ENCODE measurements around the gene PARVB.
A peak's percentile ranks its signal among the peaks of the same experiment; 100 is the strongest.

Gene PARVB, protein sequence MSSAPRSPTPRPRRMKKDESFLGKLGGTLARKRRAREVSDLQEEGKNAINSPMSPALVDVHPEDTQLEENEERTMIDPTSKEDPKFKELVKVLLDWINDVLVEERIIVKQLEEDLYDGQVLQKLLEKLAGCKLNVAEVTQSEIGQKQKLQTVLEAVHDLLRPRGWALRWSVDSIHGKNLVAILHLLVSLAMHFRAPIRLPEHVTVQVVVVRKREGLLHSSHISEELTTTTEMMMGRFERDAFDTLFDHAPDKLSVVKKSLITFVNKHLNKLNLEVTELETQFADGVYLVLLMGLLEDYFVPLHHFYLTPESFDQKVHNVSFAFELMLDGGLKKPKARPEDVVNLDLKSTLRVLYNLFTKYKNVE

DNA sequence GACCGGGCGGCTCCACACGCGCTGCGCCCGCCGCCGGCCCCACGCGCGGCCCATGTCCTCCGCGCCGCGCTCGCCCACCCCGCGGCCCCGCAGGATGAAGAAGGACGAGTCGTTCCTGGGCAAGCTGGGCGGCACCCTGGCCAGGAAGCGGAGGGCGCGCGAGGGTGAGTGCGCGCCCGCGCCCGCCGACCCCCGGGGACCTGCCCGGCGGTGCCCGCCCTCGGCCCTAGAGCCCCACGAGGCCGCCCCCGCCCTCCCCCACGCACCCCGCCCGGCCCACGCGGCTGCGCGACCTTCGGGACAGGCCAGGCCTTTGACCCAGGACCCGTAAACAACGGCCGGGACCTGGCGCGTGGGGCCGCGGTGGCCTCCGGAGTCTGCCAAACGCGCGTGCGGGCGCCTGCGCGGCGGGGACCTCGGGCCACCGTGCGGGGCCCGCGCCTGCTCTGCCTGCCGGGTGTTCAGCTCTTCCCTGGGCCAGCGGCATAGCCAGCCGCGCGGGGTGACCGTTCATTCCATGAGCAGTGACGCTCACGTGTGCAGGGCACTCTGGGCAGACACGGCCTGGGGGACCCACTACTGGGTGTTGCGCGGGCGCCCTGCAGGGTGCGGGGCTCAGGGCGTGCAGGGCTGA, at the start of gene PARVB:
Gene PARVB (plus strand): TSS at position 15 of the 634 bp plus-strand sequence. CDS start 38 bp downstream, at position 53.
- peak; percentile 16 for DNase-seq

DNA sequence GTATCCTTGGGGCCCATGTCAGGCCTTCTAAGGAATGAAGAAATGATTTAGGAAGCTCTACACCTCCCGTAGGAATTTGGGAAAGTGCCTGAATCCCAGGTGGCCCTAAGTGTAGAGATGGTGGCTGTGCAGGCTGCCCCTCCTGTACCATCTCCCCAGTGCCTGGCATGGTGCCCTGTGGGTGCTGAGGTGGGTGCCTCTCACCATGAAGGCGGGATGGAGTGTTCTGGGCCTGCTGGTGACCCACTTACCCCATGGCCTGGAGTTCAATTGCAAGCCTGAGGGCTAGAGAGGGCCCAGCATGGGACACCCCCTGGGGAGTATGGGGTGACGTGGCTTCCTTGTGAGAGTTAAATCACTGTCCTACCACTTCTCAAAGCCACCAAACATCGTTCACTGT, 49.1 kb upstream of the PARVB start:
- no peak for DNase-seq

DNA sequence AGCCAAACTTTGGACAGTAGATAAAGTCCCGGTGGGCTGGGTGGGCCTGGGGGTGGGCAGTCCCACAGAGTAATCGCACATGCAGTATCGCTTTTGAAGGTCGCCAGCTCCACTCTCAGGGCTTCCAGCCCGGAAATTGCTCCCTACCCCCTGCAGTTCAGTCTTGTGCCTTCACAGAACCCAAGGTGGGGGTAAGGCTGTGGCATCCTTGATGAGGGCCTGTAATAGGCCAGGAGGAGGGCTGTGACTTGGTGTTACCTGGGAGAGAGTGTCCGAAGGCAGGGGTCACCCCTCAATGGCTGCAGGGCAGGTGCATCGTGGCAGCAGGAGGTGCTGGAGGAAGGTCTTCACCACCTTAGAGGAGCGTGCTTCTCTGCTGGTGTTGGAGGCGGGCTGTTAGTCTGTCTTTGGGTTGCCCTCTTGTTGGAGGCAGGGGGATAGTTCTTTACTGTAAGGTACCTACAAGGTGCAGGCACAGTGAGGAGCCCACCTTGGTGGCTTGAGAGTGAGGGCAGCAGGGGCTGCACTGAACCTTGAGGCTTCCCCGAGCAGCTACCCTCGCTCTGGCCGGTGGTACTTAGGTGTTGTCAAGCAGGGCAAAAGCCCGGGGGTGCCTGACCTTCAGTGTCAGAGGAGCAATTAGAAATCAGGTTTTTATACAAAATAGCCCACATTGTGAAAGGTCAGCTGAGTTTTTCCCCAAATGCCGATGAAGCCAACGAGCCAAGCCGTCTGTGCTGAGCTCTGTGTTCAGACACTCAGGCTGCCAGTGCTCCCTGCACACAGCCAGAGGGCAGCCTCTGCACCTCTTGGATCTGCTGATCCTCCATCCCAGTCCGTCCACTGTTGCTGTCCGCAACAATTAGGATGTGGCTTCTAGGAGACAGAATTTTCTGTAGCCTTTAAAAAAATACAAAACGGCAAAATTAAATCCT, 47.0 kb upstream of the PARVB start:
- no peak for DNase-seq

DNA sequence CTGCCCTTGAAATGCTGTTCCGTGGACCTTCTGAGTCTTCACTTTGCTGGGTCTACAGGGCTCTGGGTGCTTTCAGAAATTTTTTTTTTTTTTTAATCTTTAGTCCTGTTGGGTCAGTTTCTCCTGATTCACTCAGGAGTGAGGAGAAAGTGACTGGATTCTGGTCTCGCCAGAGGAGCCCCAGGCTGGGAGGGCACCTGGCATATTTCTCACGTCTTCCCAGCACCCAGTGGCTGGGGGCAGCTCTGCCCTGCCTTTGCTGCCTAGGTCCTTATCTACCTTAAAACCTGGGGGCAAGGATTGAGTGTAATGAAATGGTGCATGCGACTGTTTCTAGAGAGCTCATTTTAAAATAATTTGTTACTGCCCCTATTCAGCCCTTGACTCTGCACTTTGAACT, 45.5 kb upstream of the PARVB start:
- no peak for DNase-seq

DNA sequence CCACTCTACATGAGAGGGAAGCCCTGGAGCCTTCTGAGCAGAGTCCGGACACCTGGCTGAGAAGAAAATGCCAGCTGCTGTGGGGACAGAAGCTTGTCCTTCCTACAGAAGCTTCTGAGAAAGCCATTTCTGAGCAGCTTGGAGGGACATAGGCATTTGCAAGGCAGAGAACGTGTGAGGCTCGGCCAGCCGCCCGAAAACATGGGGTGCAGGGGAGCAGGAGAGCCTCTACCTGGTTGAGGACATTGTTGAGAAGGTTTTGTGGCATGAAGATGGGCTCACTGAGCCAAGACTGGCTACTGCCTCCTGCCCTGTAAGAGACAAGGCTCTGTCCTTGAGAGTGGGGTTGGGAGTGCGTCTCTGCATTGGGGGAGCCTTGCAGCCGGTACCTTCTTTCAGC, 43.5 kb upstream of the PARVB start:
- DNase-seq = no peak

DNA sequence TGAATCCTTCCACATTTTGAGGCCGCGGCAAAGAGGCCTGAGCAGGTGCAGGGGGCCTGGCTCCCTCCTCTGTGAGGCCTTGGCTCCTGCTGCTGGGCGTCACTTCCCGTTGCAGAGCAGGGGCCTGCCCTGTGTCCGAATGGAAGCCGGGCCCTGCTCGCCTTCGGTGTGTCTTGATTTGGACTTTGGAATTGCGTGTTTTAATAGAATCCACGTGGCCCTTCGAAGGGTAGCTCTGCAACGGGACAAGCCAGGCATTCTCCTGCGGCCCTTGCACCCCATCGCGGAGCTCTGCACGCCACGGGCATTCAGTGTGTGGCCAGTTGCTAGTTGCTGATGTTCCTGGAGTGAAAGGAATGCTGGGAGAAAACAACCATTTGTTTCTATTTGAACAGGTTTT, 43.1 kb upstream of the PARVB start:
- no peak for DNase-seq

DNA sequence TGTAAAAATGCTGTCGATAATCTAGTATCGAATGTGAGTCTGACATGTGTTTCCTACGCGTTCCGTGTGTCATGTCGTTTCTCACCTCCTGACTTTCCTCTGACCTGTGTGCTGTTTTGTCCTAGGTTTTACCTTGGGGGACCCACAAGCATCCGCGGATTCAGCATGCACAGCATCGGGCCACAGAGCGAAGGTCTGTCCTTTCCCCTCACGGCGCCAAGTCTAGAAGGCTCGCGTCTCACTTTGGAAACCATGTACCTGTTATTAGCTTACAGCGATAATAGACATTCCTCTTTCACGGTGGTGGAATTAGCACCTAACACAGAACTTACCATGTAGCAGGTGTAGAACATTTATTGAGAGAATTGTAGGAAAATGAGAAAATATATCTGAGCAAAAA, 40.3 kb upstream of the PARVB start:
- no peak for DNase-seq

DNA sequence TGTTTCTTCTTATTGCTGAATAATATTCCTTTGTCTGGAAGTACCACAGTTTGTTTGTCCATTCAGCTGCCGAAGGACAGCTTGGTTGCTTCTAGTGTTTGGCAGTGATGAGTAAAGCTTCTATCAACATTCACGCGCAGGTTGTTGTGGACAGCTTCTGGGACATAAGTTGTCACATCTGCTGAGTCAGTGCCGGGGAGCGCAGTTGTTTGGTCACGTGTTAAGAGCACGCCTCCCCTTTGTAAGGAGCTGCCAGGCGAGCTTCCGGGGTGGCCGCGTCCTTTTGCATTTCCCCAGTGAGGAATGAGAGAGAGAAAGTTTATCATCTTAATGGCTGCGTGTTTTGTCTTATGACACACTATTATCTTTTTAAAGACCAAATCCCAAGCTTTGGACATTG, 38.6 kb upstream of the PARVB start:
- DNase-seq = no peak

DNA sequence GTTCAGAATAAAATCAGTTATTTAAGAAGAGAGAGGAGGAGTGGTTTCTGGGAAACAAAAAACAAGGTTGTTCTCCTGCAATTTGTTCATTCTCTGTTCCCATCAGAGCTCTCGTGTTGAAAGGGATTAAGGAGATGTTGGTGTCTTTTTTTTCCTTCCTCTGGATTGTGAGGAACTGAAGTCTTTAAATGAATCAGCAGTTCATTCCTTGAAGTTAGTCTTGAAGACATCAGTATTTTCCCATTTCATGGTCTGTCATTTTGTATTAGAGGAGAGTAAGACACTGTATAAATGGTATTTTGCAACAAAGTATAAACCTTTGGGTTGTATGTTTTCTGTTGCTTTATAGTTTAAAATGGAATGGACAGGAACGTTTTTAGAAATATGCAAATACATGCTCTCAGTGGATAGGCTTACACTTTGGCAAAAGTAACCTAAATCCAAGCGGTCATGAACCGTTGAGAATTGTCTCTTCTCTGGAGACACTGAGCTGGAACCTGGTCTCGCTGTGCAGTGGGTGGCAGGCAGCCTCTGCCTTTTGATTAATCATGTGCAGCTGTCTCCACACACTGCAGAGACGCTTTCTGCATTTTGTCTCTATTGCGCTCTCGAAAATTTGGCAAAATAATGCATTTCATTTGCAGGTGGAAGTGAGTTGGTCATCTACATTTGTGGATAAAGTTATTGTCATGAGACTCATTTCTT, 35.8 kb upstream of the PARVB start:
- DNase-seq = no peak

DNA sequence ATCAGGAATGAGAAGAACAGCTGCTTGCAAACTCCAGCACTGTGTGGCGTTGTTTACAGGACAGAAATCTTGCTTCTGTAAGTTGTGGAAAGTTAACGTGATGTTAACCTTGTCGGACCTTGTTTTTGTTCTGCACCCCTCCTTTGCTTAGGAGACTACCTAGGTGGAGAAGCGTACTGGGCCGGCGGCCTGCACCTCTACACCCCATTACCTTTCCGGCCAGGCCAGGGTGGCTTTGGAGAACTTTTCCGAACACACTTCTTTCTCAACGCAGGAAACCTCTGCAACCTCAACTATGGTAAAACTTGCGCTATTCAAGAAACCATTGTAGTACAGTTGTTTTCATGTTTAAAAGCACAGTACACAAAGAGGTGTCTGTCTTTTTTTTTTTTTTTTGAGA, 35.1 kb upstream of the PARVB start:
- no peak for DNase-seq

DNA sequence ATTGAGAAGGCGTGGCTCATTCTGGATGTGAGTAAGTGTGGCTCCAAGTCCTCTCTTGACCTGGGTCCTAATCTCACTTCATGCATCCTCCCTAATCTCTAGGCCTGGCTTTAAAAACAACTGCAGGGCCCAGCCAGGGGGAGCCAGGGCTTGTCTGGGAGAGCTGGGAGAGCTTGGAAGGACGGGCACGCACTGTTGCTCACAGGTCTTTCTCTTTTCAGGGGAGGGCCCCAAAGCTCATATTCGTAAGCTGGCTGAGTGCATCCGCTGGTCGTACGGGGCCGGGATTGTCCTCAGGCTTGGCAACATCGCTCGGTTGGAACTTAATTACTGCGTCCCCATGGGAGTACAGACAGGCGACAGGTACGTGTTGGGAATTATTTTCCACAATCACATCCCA, 34.1 kb upstream of the PARVB start:
- DNase-seq = no peak

DNA sequence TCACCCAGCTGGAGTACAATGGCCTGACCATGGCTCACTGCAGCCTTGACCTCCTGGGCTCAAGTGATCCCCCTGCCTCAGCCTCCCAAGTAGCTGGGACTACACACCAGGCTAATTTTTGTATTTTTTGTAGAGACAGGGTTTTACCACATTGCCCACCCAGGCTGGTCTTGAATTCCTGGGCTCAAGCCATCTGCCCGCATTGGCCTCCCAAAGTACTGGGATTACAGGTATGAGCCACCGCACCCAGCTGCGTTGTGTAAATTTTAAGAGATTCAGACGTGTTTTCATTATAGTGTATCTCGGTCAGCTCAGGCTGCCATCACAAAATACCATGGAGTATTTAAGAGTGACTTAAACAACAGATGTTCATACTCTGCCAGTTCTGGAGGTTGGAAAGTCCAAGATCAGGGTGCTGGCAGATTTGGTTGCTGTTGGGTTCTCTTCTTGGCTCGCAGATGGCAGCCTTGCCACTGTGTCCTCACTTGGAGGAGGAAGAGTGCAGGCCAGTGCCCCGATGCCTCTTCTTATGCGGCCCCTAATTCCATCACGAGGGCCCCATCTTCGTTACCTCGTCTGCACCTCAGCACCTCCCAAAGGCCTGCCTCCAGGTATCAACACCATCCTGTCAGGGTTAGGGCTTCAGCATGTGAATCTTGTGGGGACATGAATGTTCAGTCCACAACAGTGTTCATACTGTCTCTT, 32.6 kb upstream of the PARVB start:
- no peak for DNase-seq

DNA sequence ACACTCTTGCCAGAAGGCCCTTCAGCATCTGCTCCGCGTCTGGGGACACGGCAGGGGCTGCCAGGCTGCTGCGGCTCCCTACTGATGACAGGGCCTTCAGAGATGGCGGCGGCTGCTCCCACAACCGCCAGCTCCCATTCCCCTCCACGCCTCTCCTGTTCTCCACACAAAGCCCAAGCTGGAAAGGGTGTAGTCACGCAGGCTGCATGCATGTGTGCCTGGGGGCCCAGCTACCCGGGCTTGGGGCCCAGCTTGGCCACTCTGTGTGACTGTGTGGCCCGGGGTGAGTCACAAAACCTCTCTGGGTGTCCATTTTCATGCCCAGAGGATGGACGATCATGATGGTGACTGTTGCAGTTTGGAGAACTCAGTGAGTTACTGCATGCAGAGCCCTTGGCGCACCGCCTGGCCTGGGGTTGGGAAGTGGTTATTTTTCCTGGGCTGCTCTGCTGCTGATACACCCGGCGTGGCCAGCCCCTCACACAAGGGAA, 31.7 kb upstream of the PARVB start:
- no peak for DNase-seq

DNA sequence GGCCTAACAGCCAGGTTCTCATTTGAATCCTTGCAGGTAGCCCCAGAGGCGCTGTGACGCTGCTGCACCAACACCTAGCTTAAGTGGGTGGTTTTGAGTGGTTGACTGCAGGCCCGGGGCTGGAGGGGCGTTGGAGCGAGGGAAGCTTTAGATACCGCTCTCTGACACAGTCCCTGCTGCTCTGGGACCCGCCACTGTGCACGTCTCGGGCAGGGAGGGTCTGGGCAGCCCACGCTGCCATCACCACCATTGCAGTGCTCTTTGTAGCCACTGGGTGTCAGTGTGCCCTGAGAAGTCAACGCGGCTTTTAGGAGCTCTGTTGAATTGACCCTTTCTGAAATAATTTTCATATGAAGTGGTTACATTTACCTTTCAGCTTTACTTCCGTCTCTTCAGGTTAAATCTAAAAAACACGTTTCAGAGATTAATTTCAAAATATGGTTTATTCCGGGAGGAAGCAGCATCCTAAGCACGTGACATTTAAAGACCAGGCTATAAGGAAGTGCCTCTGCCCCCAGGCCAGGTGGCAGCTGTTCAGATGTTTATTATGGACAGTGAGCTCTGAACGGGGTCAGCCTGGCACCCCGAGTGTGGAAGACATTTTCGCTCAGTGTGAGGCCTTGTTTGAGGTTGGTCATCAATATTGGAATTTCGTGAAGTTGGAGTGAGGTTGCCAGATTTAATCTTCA, 30.9 kb upstream of the PARVB start:
- peak; percentile 65 for DNase-seq

DNA sequence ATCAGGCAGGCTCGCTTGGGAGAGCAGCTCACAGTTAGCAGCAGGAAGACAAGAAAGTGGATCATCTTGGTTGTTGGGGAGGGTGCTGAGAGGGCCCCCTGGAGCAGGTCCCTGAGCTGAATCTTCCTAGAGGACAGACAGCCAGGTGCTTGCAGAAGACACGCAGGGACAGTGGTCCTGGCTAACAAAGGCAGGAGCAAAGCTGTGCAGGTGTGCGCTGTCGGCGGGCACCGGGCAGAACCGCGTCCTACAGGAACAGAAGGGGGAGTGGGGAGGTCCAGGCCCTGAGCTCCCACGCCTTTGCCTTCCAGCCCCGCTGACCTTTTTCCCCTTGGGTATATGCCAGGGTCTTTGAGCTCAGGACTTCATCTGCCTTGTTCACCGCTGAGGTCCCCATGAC, 30.1 kb upstream of the PARVB start:
- no peak for DNase-seq

DNA sequence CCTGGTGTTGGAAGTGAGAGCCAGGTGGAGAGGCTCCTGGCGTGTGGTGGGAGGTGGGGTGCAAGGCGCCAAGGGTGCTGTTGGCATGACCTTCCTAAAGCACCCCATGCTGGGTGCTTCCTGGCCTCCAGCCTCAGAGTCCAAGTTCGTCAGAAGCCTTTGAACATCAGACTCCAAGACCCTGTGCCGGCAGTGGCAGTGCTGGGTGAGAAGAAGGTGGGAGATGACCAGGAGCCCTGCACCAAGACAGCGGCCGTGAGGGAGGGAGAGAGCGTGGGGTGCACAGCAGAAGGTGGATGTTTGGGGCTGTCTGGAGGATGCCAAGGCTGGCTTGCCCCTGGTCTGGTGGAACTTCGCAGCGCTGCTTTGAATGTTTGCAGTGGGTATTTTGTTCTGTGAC, 29.7 kb upstream of the PARVB start:
- DNase-seq = no peak

DNA sequence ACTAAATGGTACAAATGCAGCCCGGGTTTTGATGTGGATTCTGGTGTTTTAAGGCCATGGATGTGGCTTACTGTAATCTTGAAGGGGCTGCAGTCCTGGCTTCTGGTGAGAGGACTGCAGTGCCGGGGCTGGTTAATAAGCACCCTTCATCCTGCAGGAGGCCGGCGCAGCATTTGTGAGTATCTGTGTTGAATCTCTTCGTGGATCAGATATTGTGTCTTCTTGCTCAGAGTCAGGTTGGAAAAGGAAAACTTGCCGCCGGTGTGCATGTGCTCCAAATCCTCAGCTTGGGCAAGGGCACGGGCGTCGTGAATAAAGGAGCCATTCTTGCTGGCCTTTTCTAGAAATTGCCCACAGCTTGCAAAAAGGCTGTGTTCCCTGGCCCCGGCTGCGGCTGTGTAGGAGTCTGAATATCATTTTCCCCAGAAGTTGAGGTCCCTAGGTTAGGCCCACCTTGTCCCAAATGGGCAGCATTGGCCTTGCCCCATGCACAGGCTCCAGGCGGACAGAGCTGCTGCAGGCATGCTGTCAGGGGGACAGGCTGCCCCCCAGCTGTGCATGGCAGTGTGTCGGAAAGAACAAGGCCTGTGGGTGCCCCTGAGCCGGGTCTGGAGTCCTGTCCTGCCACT, 28.9 kb upstream of the PARVB start:
- no peak for DNase-seq

DNA sequence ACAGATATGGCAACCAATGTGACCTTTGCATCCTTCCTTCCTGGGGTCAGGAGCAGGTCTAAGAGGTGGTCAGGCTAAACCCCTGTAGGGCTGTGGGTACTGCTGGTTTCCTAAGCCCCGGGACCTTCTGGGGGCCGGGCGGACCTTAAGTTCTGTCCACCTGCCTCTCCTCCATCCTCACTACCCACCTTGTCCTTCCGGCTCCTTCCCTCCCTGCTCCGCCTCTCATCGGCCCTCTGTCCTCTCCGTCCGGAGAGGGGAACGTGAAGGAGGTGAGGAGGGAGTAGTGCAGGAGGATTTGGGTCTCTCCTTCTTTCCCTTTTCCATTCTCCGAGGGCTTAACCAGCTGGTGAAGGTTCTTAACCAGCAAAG, 28.3 kb upstream of the PARVB start:
- no peak for DNase-seq

DNA sequence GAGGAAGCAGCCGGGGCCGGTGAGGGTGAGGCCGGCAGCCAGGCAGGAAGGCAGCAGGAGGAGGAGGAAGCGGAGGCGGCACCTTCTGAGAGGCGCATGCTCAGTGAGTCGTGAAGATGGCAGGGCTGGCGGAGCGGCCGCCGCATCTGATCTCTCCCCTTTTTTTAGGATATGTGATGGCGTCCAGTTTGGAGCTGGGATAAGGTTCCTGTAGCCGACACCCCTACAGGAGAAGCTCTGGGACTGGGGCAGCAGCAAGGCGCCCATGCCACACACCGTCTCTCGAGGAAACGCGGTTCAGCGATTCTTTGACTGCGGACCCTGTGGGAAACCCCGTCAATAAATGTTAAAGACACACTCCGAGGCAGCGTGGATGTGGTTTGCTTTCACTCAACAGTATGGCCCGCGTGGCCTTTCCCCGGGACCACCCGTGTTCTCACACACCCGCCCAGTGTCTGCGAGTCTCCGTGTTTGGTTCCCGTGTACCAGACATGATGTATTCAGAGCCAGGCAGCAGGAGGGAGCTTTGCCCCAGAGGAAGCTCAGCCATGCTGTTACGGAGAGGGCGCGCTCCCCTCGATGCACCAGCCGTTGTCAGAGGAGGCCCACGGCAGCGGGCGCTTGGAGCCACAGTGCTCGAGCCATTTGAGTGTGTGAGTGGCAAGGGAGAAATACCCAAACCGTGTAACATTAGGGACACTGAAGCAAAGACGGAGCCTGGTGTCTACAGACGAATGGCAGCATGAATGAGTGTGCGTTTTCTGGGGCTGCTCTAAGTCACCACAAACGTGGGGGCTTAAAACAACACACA, 27.7 kb upstream of the PARVB start:
- DNase-seq = peak; percentile 79

DNA sequence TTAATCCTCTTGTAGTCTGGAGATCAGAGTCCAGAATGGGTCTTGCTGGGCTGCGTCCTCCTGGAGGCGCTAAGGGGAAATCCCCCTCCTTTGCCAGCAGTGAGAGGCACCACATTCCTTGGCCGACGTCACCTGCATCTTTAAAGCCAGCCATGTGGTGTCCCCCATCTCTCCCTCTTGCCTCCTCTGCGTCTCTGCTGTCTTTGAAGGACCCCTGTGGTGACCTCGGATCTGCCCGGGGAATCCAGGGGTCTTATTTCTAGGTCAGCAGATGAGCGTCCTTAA, 27.2 kb upstream of the PARVB start:
- no peak for DNase-seq

Data from CD4-positive, alpha-beta T cell treated with Interleukin-6 for 4 hours (primary cell).